Panc1 (cell line): ENCODE measurements around the gene CDKN2B-AS1. TPM values are rescaled to one million over a fixed set of nuclear protein-coding genes. Genes with fewer than 3 reads are reported as not detected.

Experiments used
- ATAC-seq: fragments of 200-7000 bp; cut with Tn5 transposase; 2 replicates; pipeline ENCODE4 v1.9.1; 2020; ENCODE audit warnings: mild to moderate bottlenecking, moderate library complexity
- BruUV-seq: library from RNA; stranded (reverse); fragments of 400-500 nt; replicated peaks from 2 replicates; lab custom pipeline; 2021; lab: Mats Ljungman, UMichigan
- CTCF ChIA-PET: fragments of 300-600 bp; sonication (Branson Sonifier 250); formaldehyde crosslinking; loops from one replicate; lab custom pipeline; 2022; ENCODE audit warnings: antibody characterized with exemption; lab: Charles Lee
- POLR2A ChIA-PET: fragments of 300-600 bp; sonication (Branson Sonifier 250); formaldehyde crosslinking; loops from one replicate; lab custom pipeline; 2022; ENCODE audit warnings: antibody characterized with exemption; lab: Charles Lee
- DNase-seq: peaks from one replicate; pipeline ENCODE4 v3.0.0-alpha.2; 2010; ENCODE audit warnings: low read depth, low spot score
- H3K27ac ChIP-seq: 2 replicates; pipeline ENCODE4 v1.5.1; 2011; ENCODE audit warnings: mild to moderate bottlenecking, low read length, inconsistent platforms
- H3K27me3 ChIP-seq: fragments of 200-500 bp; sonication (Bioruptor generic); 2 replicates; pipeline ENCODE4 v1.6.0; 2014; ENCODE audit warnings: low read length, inconsistent platforms; ENCODE audit not compliant: control insufficient read depth, insufficient read depth
- H3K36me3 ChIP-seq: fragments of 200-500 bp; sonication (Bioruptor generic); 2 replicates; pipeline ENCODE4 v1.5.1; 2014; ENCODE audit warnings: inconsistent platforms, mild to moderate bottlenecking, low read length, moderate library complexity; ENCODE audit not compliant: control insufficient read depth, insufficient read depth
- H3K4me1 ChIP-seq: 2 replicates; pipeline ENCODE4 v1.5.1; 2011; ENCODE audit warnings: inconsistent platforms, mild to moderate bottlenecking, low read length, moderate library complexity; ENCODE audit not compliant: control insufficient read depth, insufficient read depth
- H3K4me3 ChIP-seq, 2 experiments: 2 replicates each; pipeline ENCODE4 v1.5.1; 2011 to 2012; ENCODE audit warnings: low read depth in 2 of 2, low read length in 2 of 2, mild to moderate bottlenecking in 2 of 2, inconsistent platforms in 1 of 2, moderate library complexity in 1 of 2
- H3K9me3 ChIP-seq: fragments of 200-500 bp; sonication (Bioruptor generic); 2 replicates; pipeline ENCODE4 v1.5.1; 2014; ENCODE audit warnings: low read depth, mild to moderate bottlenecking, inconsistent platforms, low read length, moderate library complexity; ENCODE audit not compliant: control insufficient read depth, insufficient read depth
- CTCF ChIP-seq: fragments of 450-650 bp; IDR thresholded peaks from 2 replicates; pipeline ENCODE4 v1.5.1; 2017; ENCODE audit warnings: mild to moderate bottlenecking
- POLR2AphosphoS5 ChIP-seq: IDR thresholded peaks from 2 replicates; pipeline ENCODE4 v1.6.1; 2012; ENCODE audit warnings: mild to moderate bottlenecking, low read depth, low read length, moderate library complexity
- REST ChIP-seq, 2 experiments: IDR thresholded peaks; 2 replicates each; pipeline ENCODE4 v1.6.1; 2011 to 2012; ENCODE audit warnings: low read depth in 2 of 2, control low read depth in 1 of 2, low read length in 1 of 2, mild to moderate bottlenecking in 1 of 2, moderate library complexity in 1 of 2; ENCODE audit not compliant: insufficient read depth in 1 of 2
- SIN3A ChIP-seq: IDR thresholded peaks from 2 replicates; pipeline ENCODE4 v1.6.1; 2012; ENCODE audit warnings: low read depth, mild to moderate bottlenecking, low read length, moderate library complexity, borderline replicate concordance; ENCODE audit not compliant: insufficient read depth
- TCF7L2 ChIP-seq: IDR thresholded peaks from 2 replicates; pipeline ENCODE4 v1.6.1; 2011; ENCODE audit warnings: mild to moderate bottlenecking, low read depth, low read length, inconsistent platforms
- in situ Hi-C: cut with HindIII; loops from 2 replicates; pipeline ENCODE4 v1.10.0; 2016; ENCODE audit warnings: low sequenced_read_pairs, low pct_unique_long_range_greater_than_20kb
- intact Hi-C: fragments of 100-400 bp; cut with micrococcal nuclease; formaldehyde crosslinking; loops from one replicate; pipeline ENCODE4 v1.10.0; 2022; ENCODE audit not compliant: unreplicated experiment
- total RNA-seq: library from RNA; stranded (reverse); gene quantifications from one replicate; pipeline ENCODE4 v1.2.1, GENCODE V29; 2021; ENCODE audit not compliant: unreplicated experiment

The CDKN2B-AS1 gene
- total RNA-seq, 1 experiment from 2014 or later: not detected

- no peak for DNase-seq
- TF ChIP-seq CTCF (no peak), SIN3A (no peak), POLR2AphosphoS5 (no peak), TCF7L2 (no peak), REST (IDR thresholded peaks at IDR 0.05; ENCODE audit: insufficient read depth in 1 of 2, low read depth in 2 of 2, low read length in 1 of 2) (no peak)
- in situ Hi-C loops: no loop called here
- intact Hi-C loops: no loop called here
- no peaks in the 10 kb centered on the region for H3K9me3 ChIP-seq
- BruUV-seq: no TSS peak
- no peak overlapping the region for H3K27ac ChIP-seq
- ChIA-PET CTCF (no interaction called here), POLR2A (no interaction called here)
- no peak overlapping the region for H3K4me3 ChIP-seq
- no peaks in the 10 kb centered on the region for H3K27me3 ChIP-seq
- no peak for ATAC-seq
- no peaks in the 10 kb centered on the region; the same call in 1 of the 2 replicates for H3K36me3 ChIP-seq
- no peaks in the 10 kb centered on the region for H3K4me1 ChIP-seq
Observed at GRCh38 chr9:21991072-21991959, 3.3 kb upstream of the CDKN2B-AS1 start.

GRCh38 chr9:21993007-21993406, 1.6 kb upstream of the CDKN2B-AS1 start:
- Histone ChIP-seq H3K27ac (no peak overlapping the region), H3K4me1 (no peaks in the 10 kb centered on the region), H3K9me3 (no peaks in the 10 kb centered on the region), H3K36me3 (no peaks in the 10 kb centered on the region; the same call in 1 of the 2 replicates), H3K27me3 (no peaks in the 10 kb centered on the region), H3K4me3 (no peak overlapping the region)
- TF ChIP-seq TCF7L2: no peak
- no peak for TF ChIP-seq CTCF
- no peak for TF ChIP-seq SIN3A
- no peak for TF ChIP-seq POLR2AphosphoS5
- no peak for TF ChIP-seq REST (IDR thresholded peaks at IDR 0.05; ENCODE audit: insufficient read depth in 1 of 2, low read depth in 2 of 2, low read length in 1 of 2)
- in situ Hi-C loops (no loop called here), intact Hi-C loops (no loop called here)
- ChIA-PET POLR2A (no interaction called here), CTCF (no interaction called here)
- DNase-seq (no peak), ATAC-seq (no peak)
- no TSS peak for BruUV-seq
